SJSA1 (cell line): Measurements from ENCODE around the gene IP6K3. TPM values are rescaled to one million over a fixed set of nuclear protein-coding genes. Genes with fewer than 3 reads are reported as not detected.

Source experiments
- DNase-seq, 2 experiments: peaks; one replicate each; pipeline ENCODE4 v3.0.0-alpha.2; 2015 to 2020; ENCODE audit warnings: low spot score in 2 of 2, low read depth in 1 of 2
- H3K27ac ChIP-seq: fragments of 250-450 bp; sonication (Bioruptor Pico); 2 replicates; pipeline ENCODE4 v1.5.1; 2020; ENCODE audit warnings: mild to moderate bottlenecking, moderate library complexity
- H3K27me3 ChIP-seq: fragments of 250-450 bp; sonication (Bioruptor Pico); replicated peaks from 2 replicates; pipeline ENCODE4 v1.5.1; 2020; ENCODE audit warnings: mild to moderate bottlenecking, moderate library complexity
- H3K36me3 ChIP-seq: fragments of 250-450 bp; sonication (Bioruptor Pico); 2 replicates; pipeline ENCODE4 v1.5.1; 2020; ENCODE audit warnings: mild to moderate bottlenecking
- H3K4me1 ChIP-seq: fragments of 250-450 bp; sonication (Bioruptor Pico); replicated peaks from 2 replicates; pipeline ENCODE4 v1.6.1; 2021; ENCODE audit warnings: mild to moderate bottlenecking
- H3K4me3 ChIP-seq: fragments of 250-450 bp; sonication (Bioruptor Pico); 2 replicates; pipeline ENCODE4 v1.5.1; 2020; ENCODE audit warnings: mild to moderate bottlenecking
- H3K9me3 ChIP-seq: fragments of 250-450 bp; sonication (Bioruptor Pico); replicated peaks from 2 replicates; pipeline ENCODE4 v1.5.1; 2020; ENCODE audit warnings: mild to moderate bottlenecking
- total RNA-seq: library from RNA; depleted of rRNA; stranded (reverse); fragments of >200 nt; shearing (Covaris generic); gene quantifications from 2 replicates; pipeline ENCODE4 v1.2.3, GENCODE V29; 2014

IP6K3 gene
- total RNA-seq, 1 experiment from 2014 or later = 5.3 TPM

DNA sequence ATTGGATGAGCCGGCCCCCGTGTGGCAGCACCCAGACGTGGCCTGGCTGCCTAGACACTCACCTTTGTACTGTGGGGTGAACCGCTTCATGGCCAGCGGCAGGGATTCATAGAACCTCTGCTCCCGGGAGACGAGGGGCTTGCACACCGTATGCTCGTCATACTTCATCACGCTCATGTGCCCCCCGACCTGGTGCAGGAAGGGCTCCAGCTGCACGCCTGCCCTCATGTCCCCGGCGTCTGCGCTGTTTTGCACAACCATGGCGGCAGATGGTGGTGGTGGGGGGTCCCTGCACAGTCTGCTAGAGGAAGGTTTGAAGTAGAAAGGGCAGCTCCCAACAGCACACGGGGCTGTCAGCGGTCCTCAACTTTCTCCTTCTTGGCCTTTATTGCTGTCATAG, 11.5 kb downstream of the IP6K3 start:
- DNase-seq = no peak
- Histone ChIP-seq H3K9me3 (no peaks in the 10 kb centered on the region), H3K27ac (no peak overlapping the region), H3K27me3 (no peaks in the 10 kb centered on the region), H3K4me3 (no peak overlapping the region), H3K36me3 (peaks cover 22% of the 10 kb centered on the region), H3K4me1 (peaks cover 8% of the 10 kb centered on the region; the same call in 1 of the 2 replicates)

DNA sequence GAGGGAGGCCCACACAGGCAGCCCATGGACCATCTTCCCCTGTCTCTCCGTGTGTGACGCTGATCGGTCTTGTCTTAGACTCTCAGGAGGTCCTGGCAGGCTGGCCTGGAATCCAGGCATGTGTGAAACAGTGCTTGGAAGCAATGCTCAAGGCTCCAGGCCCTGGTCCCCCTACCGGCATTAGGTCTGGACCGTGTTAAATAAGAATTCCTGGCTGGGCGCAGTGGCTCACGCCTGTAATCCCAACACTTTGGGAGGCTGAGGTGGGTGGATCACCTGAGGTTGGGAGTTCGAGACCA, 13.0 kb downstream of the IP6K3 start:
- H3K27ac ChIP-seq = no peak overlapping the region
- no peaks in the 10 kb centered on the region for H3K27me3 ChIP-seq
- H3K9me3 ChIP-seq = no peaks in the 10 kb centered on the region
- H3K36me3 ChIP-seq = peaks cover 22% of the 10 kb centered on the region
- H3K4me3 ChIP-seq = no peak overlapping the region
- no peaks in the 10 kb centered on the region for H3K4me1 ChIP-seq
- DNase-seq = no peak

DNA sequence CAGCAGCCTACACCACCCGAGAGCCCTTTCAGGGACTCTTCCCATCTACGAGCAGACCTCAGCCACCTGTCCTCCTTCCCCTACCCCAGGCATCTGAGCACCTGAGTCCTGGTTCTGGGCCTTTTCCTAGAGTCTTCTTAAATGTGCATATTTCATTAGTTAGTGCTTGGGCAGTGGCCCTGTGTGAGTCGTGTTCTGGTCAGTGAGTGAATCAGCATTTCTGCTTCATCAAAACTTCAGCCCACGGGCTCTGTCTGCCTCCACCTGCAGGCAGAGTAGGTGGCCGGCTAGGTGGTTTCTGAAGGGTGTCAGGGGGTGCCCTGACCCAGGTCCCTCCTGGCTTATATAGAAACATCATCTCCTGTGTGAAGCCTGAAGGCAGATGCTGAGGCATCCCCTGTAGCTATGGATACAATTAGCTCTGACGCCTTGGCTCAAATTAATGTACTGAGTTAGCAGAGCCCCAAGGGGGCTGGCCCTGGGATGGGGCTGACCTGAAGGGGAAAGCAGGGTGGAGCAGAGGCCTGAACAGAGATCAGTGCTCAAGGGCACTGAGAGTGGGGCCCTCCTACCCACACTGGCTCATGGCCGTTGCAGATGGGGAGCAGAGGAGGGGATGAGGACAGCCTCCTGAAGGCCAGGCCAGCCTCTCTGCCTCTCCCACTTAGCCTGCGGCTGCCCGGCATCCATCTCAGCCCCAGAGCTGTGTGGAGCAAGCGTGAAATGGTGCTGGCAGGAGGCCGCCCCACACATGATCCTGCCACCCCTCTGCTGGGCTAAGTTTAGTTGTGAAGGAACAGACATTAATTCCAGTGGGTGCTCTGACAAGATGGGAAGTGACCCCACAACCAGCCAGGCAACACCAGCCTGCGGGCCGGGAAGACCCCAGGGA, 13.6 kb downstream of the IP6K3 start:
- no peaks in the 10 kb centered on the region for H3K27me3 ChIP-seq
- H3K36me3 ChIP-seq = peaks cover 22% of the 10 kb centered on the region
- no peaks in the 10 kb centered on the region for H3K9me3 ChIP-seq
- H3K4me1 ChIP-seq = no peaks in the 10 kb centered on the region
- DNase-seq = no peak
- no peak overlapping the region for H3K4me3 ChIP-seq
- H3K27ac ChIP-seq = no peak overlapping the region

DNA sequence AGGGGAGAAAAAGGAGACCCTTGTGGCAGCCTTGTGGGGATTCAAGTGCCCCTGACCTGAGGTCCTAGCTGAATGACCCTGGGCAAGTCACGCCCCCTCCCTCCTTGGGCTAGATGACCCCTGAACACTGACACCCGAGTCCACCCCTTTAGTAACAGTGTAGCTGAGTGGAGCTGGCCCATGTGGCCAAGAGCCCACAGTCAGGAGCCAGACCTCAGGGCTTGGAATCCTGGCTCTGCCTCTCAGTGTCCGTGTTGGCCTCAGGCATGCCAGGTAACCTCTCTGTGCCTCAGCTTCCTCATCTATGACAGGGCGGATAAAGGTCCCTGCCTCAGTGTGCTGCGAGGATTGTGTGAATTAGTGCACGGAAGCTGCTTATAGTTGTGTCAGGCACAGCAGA, 14.3 kb downstream of the IP6K3 start:
- Histone ChIP-seq H3K4me3 (no peak overlapping the region), H3K9me3 (no peaks in the 10 kb centered on the region), H3K27ac (no peak overlapping the region), H3K4me1 (no peaks in the 10 kb centered on the region), H3K27me3 (no peaks in the 10 kb centered on the region), H3K36me3 (peaks cover 22% of the 10 kb centered on the region)
- DNase-seq = no peak

DNA sequence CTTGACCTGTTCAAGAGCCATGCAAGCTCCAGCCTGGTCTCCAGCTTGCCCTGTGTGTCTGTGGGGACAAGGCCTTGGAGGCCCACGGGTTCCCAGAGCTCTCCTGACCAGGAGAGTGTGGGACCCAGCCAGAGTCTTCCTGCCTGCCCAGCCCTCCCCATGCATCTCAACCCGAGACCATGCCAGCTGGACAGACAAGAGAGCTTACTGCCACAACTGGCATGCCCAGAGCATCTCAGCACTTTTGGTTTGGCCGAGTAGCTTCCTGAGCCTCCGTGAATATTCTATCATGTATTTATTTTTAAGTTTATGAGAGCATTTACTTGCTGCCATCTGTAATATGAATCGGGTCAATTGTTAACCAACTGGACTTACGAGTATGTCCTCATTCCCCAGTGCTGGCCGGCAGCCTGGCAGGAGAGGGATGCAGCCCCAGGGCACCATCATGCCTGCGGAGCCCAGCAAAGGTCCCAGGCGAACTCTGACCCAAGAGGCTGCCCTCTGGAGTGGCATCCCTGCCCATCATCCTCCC, 14.9 kb downstream of the IP6K3 start:
- peaks cover 22% of the 10 kb centered on the region for H3K36me3 ChIP-seq
- DNase-seq = no peak

DNA sequence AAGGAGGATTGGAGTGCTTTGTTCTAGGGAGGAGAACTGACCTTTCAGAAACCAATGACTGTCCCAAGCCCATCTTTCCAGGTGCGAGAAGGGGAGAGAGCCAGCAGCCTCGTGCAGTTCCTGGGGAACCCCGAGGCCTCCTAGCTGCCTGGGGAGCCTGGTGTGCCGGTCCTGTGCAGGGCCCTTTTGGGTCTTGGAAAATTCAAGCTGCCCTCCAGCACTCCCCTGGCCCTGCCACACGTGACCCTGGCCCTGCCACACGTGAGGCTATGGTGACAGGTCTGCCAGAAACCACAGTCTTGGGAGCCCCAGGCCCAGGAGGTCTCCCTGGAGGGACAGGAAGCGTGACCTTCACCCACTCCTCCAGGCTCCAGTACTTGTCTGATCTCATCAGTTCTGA, 15.7 kb downstream of the IP6K3 start:
- H3K36me3 ChIP-seq = peaks cover 26% of the 10 kb centered on the region
- DNase-seq = no peak
- H3K9me3 ChIP-seq = no peaks in the 10 kb centered on the region
- H3K4me3 ChIP-seq = no peak overlapping the region
- H3K4me1 ChIP-seq = no peaks in the 10 kb centered on the region
- H3K27me3 ChIP-seq = no peaks in the 10 kb centered on the region
- no peak overlapping the region for H3K27ac ChIP-seq

More for the DNA sequence above, 14.9 kb downstream of the IP6K3 start:
- no peaks in the 10 kb centered on the region for H3K4me1 ChIP-seq
- H3K9me3 ChIP-seq = no peaks in the 10 kb centered on the region
- H3K27me3 ChIP-seq = no peaks in the 10 kb centered on the region
- H3K27ac ChIP-seq = no peak overlapping the region
- no peak overlapping the region for H3K4me3 ChIP-seq

DNA sequence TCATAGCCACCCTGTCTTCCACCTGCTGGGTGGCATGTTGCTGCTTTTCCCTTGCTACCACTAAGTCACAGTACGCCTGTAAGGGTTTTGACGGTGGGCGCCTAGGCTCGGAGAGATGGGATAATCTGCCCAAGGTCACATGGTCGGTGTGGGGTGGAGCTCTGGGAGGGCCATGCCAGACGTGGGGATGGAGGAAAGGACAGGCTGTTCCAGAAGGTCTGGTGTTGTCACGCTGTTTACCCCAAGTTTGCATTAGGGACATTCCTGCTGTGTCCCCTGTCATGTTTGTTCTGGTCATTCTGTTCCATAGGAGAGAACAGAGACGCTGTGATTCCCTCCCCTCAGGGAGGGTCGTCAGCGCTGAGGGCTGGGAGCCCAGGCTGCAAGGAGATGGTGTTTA, 16.1 kb downstream of the IP6K3 start:
- Histone ChIP-seq H3K27me3 (no peaks in the 10 kb centered on the region), H3K27ac (no peak overlapping the region), H3K9me3 (no peaks in the 10 kb centered on the region), H3K4me3 (no peak overlapping the region), H3K36me3 (peaks cover 27% of the 10 kb centered on the region), H3K4me1 (no peaks in the 10 kb centered on the region)
- DNase-seq = no peak

DNA sequence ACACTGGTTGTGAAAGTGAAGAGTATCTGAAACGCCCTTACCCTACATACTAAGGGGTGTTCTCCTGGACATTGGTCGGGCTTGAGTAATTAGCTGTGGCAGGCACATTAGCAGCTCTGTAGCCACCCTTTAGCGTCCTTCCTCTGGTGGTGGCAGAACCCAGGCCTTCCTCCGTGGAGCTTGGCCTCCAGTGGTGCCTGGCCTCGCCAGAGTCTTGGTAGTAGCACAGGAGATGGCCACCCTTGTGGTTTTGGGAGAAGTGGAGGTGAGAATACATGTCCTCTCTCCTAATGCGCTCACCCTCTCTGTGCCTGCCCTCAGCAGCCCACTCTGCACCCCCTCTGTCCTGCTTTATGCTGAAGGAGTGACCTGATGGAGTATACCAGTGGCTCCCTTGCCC, 17.6 kb downstream of the IP6K3 start:
- H3K27me3 ChIP-seq = no peaks in the 10 kb centered on the region
- H3K4me3 ChIP-seq = no peak overlapping the region
- peaks cover 19% of the 10 kb centered on the region for H3K36me3 ChIP-seq
- no peaks in the 10 kb centered on the region for H3K9me3 ChIP-seq
- DNase-seq = no peak
- H3K27ac ChIP-seq = no peak overlapping the region
- H3K4me1 ChIP-seq = no peaks in the 10 kb centered on the region

DNA sequence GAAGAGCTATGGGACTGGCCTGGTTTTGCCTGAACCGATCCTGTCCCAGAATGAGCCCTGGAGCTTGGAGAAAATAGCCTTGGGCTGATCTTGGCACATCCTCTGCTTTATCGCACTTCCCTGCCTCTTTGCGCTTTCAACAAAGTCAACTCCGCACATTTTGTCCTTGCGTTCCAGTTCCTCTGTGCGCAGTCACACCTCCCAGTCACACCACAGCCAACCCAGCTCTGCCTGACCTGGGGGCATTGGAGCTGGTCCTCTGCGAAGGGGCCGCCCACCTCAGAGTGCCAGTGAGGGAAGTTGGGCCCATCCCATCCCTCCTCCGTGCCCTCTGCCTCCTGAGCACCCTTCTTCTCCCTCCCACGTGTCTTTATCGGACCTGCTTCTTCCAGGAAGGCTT, 18.3 kb downstream of the IP6K3 start:
- peaks cover 15% of the 10 kb centered on the region for H3K36me3 ChIP-seq
- DNase-seq = no peak
- no peaks in the 10 kb centered on the region for H3K27me3 ChIP-seq
- H3K9me3 ChIP-seq = no peaks in the 10 kb centered on the region
- no peaks in the 10 kb centered on the region for H3K4me1 ChIP-seq
- no peak overlapping the region for H3K4me3 ChIP-seq
- no peak overlapping the region for H3K27ac ChIP-seq

DNA sequence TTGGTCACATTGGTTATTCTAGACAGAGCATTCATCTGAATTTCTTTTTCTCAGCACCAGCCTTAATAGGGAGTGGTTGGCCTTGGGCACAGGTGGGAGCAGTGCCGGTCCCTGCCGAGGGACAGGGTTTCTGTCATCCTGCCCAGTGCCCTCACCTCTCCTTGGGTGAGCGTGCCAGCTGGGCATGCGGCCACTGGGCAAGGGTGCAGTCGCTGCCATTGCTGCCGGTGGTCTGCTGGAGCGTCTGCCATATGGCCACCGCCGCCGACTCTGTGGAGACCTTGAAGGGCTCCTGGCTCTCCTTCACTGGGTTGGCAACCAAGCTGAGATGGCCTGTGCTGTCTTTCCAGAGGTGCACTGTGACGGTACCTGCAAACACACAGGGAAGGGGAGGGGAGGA, 18.8 kb downstream of the IP6K3 start:
- H3K27ac ChIP-seq = no peak overlapping the region
- H3K9me3 ChIP-seq = no peaks in the 10 kb centered on the region
- no peak for DNase-seq
- no peaks in the 10 kb centered on the region for H3K4me1 ChIP-seq
- no peaks in the 10 kb centered on the region for H3K27me3 ChIP-seq
- H3K36me3 ChIP-seq = peaks cover 15% of the 10 kb centered on the region
- H3K4me3 ChIP-seq = no peak overlapping the region

DNA sequence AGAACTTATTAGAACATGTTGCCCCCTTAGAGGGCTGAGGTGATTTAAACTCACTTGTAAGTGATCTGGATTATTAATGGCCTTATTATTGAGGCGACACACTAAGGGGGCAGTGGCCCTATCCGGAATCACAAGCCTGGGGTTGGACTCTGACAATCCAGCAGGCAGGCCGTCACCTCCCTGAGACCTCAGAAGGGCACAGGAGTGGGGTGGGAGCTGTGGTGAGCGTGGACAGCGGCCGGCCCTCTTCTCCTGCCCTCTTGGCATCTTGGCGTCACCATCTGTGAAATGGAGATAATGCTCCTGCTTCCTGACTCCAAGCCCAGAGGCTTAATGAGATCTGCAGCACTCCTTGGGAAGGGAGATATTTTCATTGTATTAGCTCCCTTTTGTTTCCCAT, 19.6 kb downstream of the IP6K3 start:
- no peaks in the 10 kb centered on the region for H3K9me3 ChIP-seq
- H3K27ac ChIP-seq = no peak overlapping the region
- no peak overlapping the region for H3K4me3 ChIP-seq
- H3K27me3 ChIP-seq = no peaks in the 10 kb centered on the region
- no peak for DNase-seq
- H3K36me3 ChIP-seq = peaks cover 15% of the 10 kb centered on the region
- H3K4me1 ChIP-seq = no peaks in the 10 kb centered on the region

DNA sequence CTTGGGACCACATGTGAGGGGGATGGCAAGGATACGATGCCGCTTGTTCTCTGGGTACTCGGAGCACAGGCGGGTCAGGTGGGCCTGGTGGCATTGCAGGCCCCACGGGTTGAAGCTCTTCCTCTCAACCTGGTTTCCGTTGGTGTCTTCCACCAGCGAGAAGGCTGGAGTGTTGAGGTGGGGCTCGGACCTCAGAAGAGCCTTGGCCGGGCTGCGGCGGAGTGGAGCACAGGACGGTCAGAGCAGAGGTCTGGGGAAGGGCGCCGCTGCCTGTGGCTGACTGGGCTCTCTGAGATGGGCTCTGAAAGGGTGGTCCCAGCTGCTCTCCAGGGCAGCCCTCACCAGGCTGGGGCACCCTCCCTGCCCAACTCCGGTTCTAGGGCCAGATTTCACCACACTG, 20.0 kb downstream of the IP6K3 start:
- peaks cover 15% of the 10 kb centered on the region for H3K36me3 ChIP-seq
- no peak for DNase-seq
- no peak overlapping the region for H3K4me3 ChIP-seq
- H3K9me3 ChIP-seq = no peaks in the 10 kb centered on the region
- H3K4me1 ChIP-seq = no peaks in the 10 kb centered on the region
- H3K27ac ChIP-seq = no peak overlapping the region
- no peaks in the 10 kb centered on the region for H3K27me3 ChIP-seq

DNA sequence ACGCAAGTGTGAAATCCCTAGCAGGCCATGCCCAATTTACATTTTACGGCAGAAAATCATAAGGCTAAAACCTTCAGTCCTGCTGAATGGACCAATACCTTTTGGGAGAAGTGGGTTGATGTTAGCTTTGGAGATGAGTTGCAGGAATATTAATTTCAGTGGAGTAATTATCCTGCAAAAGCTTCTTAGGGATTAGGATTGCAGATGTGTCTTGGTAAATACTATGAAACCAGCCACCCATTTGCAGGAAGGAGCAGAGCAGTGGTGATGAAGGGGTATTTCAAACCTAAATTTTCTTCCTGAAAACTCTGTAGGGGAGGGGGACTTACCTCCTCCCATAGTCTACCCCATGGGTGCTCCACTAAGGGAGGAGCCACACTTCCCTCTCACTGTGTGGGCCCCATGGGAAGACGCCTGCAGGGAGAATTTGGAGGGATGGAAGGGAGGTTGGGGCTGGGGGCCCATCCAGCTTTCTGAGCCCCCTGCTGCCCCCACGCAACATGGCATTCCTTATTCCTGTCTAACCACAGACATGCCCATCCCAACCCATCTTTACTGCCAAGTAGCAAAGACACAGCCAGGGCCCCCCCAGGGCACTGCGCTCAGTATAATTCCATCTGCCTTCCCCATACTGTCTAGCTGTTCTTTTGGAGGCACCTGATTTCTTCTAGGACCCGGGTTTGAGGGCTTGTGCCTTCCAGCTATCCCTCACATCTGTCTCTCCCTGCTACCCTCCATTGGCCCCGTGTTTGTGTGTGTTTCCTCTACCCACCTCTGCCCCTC, 20.6 kb downstream of the IP6K3 start:
- Histone ChIP-seq H3K27me3 (no peaks in the 10 kb centered on the region), H3K36me3 (peaks cover 9% of the 10 kb centered on the region), H3K4me1 (no peaks in the 10 kb centered on the region), H3K9me3 (no peaks in the 10 kb centered on the region), H3K4me3 (no peak overlapping the region), H3K27ac (no peak overlapping the region)
- DNase-seq = no peak

DNA sequence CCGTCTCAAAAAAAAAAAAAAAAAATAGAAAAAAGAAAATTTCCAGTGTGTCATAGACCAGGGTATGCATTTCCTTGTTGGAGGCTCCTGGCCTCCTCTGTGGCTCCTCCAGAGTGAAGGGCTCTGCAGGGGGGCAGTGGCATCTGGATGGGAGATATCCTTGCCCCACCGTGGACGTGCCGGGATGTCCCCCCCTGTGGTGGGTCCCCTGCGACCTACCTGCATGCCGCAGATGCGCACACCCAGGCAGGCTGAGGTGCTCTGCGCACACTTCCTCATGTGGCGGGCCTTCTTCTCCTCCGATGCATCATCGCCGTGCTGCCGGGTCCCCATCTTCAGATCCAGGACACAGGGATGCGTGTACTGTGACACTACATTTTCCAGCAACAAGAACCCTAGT, 21.5 kb downstream of the IP6K3 start:
- no peak for DNase-seq
- peaks cover 6% of the 10 kb centered on the region; the same call in 1 of the 2 replicates for H3K36me3 ChIP-seq
- no peaks in the 10 kb centered on the region for H3K9me3 ChIP-seq
- H3K27me3 ChIP-seq = no peaks in the 10 kb centered on the region
- no peaks in the 10 kb centered on the region for H3K4me1 ChIP-seq
- H3K27ac ChIP-seq = no peak overlapping the region
- H3K4me3 ChIP-seq = no peak overlapping the region
